Activated naive CD4-positive, alpha-beta T cell treated with anti-CD3 and anti-CD28 coated beads for 36 hours (primary cell): Measurements from ENCODE around the gene NRXN3. TPM values are rescaled to one million over a fixed set of nuclear protein-coding genes. Genes with fewer than 3 reads are reported as not detected.

ENCODE experiments used
- CTCF ChIA-PET: fragments of 350-600 bp; sonication (Branson Sonifier 250); formaldehyde crosslinking; loops from one replicate; lab custom pipeline; 2021; ENCODE audit warnings: antibody characterized with exemption; lab: Charles Lee
- DNase-seq: peaks from one replicate; pipeline ENCODE4 v3.0.0-alpha.2; 2020
- H3K27ac Mint-ChIP-seq: one replicate; pipeline ENCODE4 v1.8.0; 2021; ENCODE audit warnings: mild to moderate bottlenecking, mixed read lengths
- H3K27me3 Mint-ChIP-seq: one replicate; pipeline ENCODE4 v1.8.0; 2021; ENCODE audit warnings: low read depth, mixed read lengths
- H3K36me3 Mint-ChIP-seq: one replicate; pipeline ENCODE4 v1.8.0; 2021; ENCODE audit warnings: low read depth, mixed read lengths
- H3K4me1 Mint-ChIP-seq: one replicate; pipeline ENCODE4 v1.8.0; 2021; ENCODE audit warnings: low read depth, mixed read lengths
- H3K4me3 Mint-ChIP-seq: one replicate; pipeline ENCODE4 v1.8.0; 2021; ENCODE audit warnings: mild to moderate bottlenecking, moderate library complexity, mixed read lengths
- H3K9me3 Mint-ChIP-seq: one replicate; pipeline ENCODE4 v1.8.0; 2021; ENCODE audit warnings: mixed read lengths
- intact Hi-C: fragments of 100-400 bp; cut with micrococcal nuclease; formaldehyde crosslinking; loops from one replicate; pipeline ENCODE4 v1.15.1; 2023
- total RNA-seq, 2 experiments: library from RNA; stranded (reverse); gene quantifications; one replicate each; pipeline ENCODE4 v1.2.3, GENCODE V29; 2021

The NRXN3 gene
- total RNA-seq, 2 experiments from 2014 or later: not detected

DNA sequence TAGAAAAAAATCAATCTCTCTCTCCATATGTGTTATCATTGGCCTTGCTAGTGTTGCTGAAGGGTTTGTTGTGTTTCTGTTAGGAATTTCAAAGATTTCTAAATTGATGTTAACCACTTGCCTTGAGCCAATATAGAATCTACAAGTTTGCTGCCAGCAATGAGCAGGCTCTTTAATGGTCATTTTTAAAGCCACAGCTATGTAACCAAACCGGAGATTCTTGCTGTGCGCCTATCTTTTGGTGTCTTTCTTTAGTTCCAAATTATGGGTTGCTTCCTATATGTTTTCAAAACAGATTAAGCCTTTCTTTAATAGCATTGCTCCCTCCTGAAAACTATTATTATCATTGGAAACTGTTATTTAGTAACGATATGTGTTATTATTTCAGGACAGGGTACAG, 1495.4 kb downstream of the NRXN3 start:
- Mint-ChIP-seq H3K27ac (no peak overlapping the region), H3K9me3 (no peaks in the 10 kb centered on the region), H3K36me3 (no peaks in the 10 kb centered on the region), H3K4me1 (no peaks in the 10 kb centered on the region), H3K27me3 (no peaks in the 10 kb centered on the region), H3K4me3 (no peak overlapping the region)
- no peak for DNase-seq
- intact Hi-C loops: no loop called here
- CTCF ChIA-PET: no interaction called here

DNA sequence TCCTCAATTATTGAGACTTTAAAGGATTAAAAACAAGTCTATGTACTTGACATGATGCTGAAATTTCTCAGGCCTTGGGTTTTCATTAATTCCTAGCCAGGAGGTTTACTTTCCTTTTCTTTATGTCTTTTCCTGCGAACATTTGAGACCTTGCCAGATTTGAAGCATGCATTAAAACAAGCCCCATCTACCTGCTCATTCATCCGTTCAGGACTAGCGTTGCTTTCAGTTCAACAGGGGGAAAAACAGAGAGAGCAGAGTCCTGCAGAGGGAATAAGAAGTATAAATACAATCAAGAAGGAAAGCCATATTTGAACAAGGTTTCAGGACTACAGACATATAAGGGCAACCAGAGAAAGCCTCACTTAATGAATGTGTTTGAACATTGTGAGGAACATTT, 1498.8 kb downstream of the NRXN3 start:
- intact Hi-C loops: no loop called here
- no peaks in the 10 kb centered on the region for H3K27me3 Mint-ChIP-seq
- no peaks in the 10 kb centered on the region for H3K9me3 Mint-ChIP-seq
- CTCF ChIA-PET: no interaction called here
- DNase-seq: no peak
- H3K4me1 Mint-ChIP-seq: no peaks in the 10 kb centered on the region
- no peaks in the 10 kb centered on the region for H3K36me3 Mint-ChIP-seq
- no peak overlapping the region for H3K27ac Mint-ChIP-seq
- no peak overlapping the region for H3K4me3 Mint-ChIP-seq

DNA sequence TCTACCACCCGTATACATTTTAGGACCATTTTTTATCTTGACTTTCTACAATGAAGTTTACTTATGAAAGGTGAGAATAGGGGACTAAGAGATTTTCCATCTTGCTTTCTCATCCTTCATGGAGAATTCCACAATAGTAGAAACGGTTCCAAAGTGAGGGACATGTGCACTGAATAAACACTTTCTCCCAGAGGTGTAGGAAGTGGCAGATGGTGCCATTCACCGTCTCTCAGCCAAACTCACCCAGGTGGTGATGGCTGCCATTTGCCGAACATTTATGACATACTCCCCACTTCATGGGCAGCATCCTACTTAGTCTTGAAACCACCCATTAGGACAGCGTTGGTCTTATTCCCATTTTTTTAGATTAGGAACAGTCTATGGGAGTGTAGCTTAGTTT, 1500.6 kb downstream of the NRXN3 start:
- intact Hi-C loops: no loop called here
- H3K4me1 Mint-ChIP-seq: no peaks in the 10 kb centered on the region
- no peak for DNase-seq
- H3K36me3 Mint-ChIP-seq: no peaks in the 10 kb centered on the region
- no peaks in the 10 kb centered on the region for H3K27me3 Mint-ChIP-seq
- no peaks in the 10 kb centered on the region for H3K9me3 Mint-ChIP-seq
- H3K27ac Mint-ChIP-seq: no peak overlapping the region
- H3K4me3 Mint-ChIP-seq: no peak overlapping the region
- CTCF ChIA-PET: no interaction called here

DNA sequence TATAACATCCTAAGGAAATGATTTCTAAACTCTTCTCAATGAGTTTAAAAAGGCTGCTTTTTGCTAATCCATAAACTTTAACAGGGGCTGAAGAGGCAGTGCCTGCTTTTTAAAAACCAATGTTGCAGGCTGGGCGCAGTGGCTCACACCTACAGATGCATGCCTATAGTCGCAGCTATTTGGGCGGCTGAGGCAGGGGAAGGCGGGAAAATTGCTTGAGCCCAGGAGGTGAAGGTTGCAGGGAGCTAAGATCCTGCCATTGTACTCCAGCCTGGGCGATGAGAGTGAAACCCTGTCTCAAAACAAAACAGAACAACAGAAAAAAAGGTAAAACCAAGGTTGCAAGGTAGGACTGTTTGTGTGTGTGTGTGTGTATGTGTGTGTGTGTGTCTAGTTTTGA, 1509.9 kb downstream of the NRXN3 start:
- Mint-ChIP-seq H3K27me3 (peaks cover 2% of the 10 kb centered on the region), H3K27ac (no peak overlapping the region), H3K9me3 (no peaks in the 10 kb centered on the region), H3K4me3 (no peak overlapping the region), H3K4me1 (no peaks in the 10 kb centered on the region), H3K36me3 (no peaks in the 10 kb centered on the region)
- CTCF ChIA-PET: interaction anchor here (0.6 kb wide), 1 partner anchor 751 kb away, joined by 3 read pairs; no protein-coding TSS in a partner anchor
- intact Hi-C loops: no loop called here
- no peak for DNase-seq

DNA sequence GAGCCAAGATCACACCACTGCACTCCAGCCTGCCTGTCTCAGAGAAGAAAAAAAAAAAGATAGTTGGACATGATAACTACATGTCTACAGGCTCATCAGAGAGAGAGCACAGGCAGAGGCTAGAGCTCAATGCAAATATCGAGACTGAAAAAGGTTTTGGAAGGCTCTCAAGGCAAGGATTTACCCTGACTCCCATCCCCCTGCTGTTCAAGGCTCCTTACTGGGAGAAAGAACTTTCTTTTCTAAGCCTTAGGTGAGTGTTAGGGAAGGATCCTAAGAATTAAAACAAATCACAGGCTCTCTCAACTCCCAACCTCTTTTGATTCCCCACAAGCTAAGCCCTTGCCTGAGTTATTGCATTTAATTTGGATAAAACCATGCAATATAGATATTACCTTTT, 1516.0 kb downstream of the NRXN3 start:
- no peak overlapping the region for H3K4me3 Mint-ChIP-seq
- H3K27me3 Mint-ChIP-seq: peaks cover 2% of the 10 kb centered on the region
- DNase-seq: no peak
- H3K36me3 Mint-ChIP-seq: no peaks in the 10 kb centered on the region
- H3K9me3 Mint-ChIP-seq: peaks cover 1% of the 10 kb centered on the region
- H3K27ac Mint-ChIP-seq: no peak overlapping the region
- CTCF ChIA-PET: no interaction called here
- intact Hi-C loops: no loop called here
- H3K4me1 Mint-ChIP-seq: no peaks in the 10 kb centered on the region

DNA sequence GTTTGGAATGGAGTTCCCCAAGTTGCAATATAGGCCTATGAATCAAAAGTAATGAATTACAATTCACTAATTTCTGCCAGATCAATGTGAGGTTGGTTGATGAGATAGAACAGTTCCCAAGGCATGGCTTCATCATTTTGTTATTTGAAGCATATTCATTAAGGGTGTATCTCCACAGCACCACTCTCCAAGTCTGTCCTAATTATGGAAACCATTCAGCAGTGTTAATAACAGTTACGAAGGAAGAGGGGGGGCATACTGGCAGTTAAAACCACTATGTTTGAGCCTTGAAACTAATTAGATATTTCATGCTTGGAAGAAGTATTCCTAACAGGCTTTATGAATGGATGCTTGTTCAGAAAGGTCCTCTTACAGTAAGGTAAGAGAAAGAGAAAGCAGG, 1520.8 kb downstream of the NRXN3 start:
- no peak overlapping the region for H3K4me3 Mint-ChIP-seq
- intact Hi-C loops: no loop called here
- no peaks in the 10 kb centered on the region for H3K27me3 Mint-ChIP-seq
- no peak overlapping the region for H3K27ac Mint-ChIP-seq
- peaks cover 1% of the 10 kb centered on the region for H3K9me3 Mint-ChIP-seq
- CTCF ChIA-PET: interaction anchor here (0.6 kb wide), 1 partner anchor 38 kb away, joined by 4 read pairs; no protein-coding TSS in a partner anchor
- H3K4me1 Mint-ChIP-seq: no peaks in the 10 kb centered on the region
- no peak for DNase-seq
- H3K36me3 Mint-ChIP-seq: no peaks in the 10 kb centered on the region

DNA sequence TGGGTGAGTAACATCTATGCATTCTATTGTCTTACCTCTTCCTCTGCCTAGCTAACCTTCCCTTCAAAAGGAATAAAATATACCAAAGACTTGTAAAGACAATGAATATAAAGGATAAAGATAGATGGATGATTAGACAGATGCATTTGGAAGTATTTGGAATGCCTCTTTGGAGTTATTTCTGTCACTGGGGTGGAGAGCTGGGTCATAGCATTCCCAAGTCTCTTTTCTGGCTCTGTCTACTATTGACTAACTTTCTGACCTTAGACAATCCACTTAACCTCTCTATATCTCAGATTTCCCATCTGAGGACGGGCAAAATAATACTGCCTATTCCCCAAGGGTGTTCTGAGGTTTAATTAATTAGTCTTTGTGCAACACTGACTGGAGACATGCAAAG, 1523.8 kb downstream of the NRXN3 start:
- Mint-ChIP-seq H3K27me3 (no peaks in the 10 kb centered on the region), H3K4me3 (no peak overlapping the region), H3K36me3 (no peaks in the 10 kb centered on the region), H3K27ac (no peak overlapping the region), H3K4me1 (no peaks in the 10 kb centered on the region), H3K9me3 (peaks cover 1% of the 10 kb centered on the region)
- CTCF ChIA-PET: no interaction called here
- intact Hi-C loops: no loop called here
- DNase-seq: no peak

DNA sequence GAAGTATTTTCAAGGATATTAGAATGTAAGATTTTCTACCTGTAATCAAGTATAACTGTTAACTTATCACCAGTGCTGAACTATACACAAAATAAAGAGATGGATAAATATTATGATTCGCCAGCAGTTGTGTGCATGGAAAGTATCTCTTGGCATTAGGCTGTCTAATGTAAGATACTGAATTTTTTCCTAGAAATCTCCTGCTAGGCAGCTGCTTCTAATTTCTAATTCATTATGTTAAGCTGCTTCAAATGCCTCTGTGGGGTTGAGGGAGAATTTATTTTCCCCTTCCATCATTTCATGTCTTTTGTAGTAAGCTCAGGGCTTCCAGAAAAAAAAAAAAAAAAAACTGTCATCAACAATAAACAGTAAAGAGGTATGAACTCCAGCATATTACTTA, 1525.1 kb downstream of the NRXN3 start:
- Mint-ChIP-seq H3K36me3 (no peaks in the 10 kb centered on the region), H3K27me3 (no peaks in the 10 kb centered on the region), H3K4me3 (no peak overlapping the region), H3K4me1 (no peaks in the 10 kb centered on the region), H3K27ac (no peak overlapping the region), H3K9me3 (no peaks in the 10 kb centered on the region)
- CTCF ChIA-PET: no interaction called here
- DNase-seq: no peak
- intact Hi-C loops: no loop called here

DNA sequence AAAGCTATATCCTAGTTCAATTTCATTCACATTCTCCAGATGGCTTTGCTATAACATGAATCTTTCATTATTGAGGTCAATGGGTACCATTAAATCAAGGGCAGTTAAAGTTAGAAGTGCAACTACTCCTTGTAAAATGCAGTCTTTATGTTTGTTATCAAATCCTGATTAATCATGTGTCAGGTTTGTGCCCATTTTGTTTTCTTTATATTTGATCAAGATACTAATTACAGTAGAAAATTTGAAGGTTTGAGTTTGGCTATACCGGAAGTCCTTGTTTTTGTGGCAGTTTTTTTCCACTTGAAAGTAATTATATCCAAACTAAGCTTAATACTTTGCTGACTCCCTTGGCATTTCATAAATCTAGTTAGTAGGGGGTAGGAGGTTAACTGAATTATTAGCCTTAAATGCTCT, 1528.1 kb downstream of the NRXN3 start:
- no peak for DNase-seq
- Mint-ChIP-seq H3K36me3 (no peaks in the 10 kb centered on the region), H3K9me3 (no peaks in the 10 kb centered on the region), H3K4me1 (no peaks in the 10 kb centered on the region), H3K4me3 (no peak overlapping the region), H3K27me3 (no peaks in the 10 kb centered on the region), H3K27ac (no peak overlapping the region)
- CTCF ChIA-PET: no interaction called here
- intact Hi-C loops: no loop called here

DNA sequence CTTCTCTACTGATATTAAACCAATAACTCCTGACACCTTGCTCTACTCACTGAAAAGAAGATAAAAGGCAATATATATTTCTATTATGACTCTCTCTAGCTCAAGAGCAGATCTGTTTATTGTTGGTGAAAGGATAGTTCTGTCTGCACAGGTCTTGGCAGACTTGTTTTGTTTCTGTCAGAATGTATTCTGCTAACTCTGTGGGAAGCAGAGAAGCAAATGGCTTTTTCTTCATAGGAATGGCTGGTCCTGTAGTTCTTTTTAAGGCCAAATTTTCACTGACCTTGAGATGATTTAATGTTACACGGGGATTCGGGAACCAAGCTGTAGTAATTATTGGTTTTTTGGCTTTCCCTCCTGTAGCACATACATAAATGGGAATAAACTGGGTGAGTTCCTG, 1529.0 kb downstream of the NRXN3 start:
- intact Hi-C loops: no loop called here
- Mint-ChIP-seq H3K4me3 (no peak overlapping the region), H3K4me1 (no peaks in the 10 kb centered on the region)

DNA sequence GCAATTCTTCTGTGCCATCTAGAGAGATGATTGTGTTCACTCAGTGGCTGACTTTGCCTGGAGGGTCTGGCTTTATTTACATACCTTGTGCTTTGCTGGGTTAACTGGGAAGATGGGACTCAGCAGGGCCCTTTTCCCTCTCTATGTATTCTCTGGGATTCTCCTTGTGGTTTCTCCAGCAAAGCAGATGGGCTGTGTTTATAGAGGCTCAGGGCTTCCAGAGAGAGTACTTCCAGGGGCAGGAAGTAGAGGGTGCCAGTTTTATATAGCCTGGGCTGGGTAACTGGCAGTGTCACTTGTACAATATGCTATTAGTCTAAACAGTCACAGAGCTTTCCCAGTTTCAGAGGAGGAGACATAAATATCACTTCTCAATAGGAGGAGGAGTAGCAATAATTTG, 1531.2 kb downstream of the NRXN3 start:
- intact Hi-C loops: no loop called here
- H3K27me3 Mint-ChIP-seq: no peaks in the 10 kb centered on the region
- no peak overlapping the region for H3K4me3 Mint-ChIP-seq
- H3K27ac Mint-ChIP-seq: no peak overlapping the region
- H3K4me1 Mint-ChIP-seq: no peaks in the 10 kb centered on the region
- H3K9me3 Mint-ChIP-seq: no peaks in the 10 kb centered on the region
- DNase-seq: no peak
- no peaks in the 10 kb centered on the region for H3K36me3 Mint-ChIP-seq
- CTCF ChIA-PET: no interaction called here

More for the DNA sequence above, 1529.0 kb downstream of the NRXN3 start:
- no peaks in the 10 kb centered on the region for H3K36me3 Mint-ChIP-seq
- H3K27me3 Mint-ChIP-seq: no peaks in the 10 kb centered on the region
- H3K9me3 Mint-ChIP-seq: no peaks in the 10 kb centered on the region
- DNase-seq: no peak
- no peak overlapping the region for H3K27ac Mint-ChIP-seq
- CTCF ChIA-PET: no interaction called here

DNA sequence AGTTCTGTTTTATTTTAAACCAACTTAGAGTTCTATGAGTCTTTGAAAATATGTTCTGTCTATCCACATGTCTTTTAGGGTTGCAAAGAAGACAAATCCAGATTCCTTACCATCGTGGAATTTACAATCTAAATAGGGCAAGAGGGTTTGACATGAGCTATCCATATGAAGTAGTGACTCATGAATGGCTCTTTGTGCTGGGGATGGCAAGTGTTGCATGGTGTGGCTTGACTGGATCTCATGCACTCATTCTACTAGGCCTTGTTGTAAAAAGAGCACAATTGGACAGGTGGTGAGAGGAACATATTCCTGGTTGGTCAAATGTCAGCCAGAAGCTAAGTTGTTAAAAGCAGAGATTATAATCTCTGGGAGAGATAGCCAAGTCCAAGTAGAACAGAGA, 1532.0 kb downstream of the NRXN3 start:
- Mint-ChIP-seq H3K9me3 (no peaks in the 10 kb centered on the region), H3K27ac (no peak overlapping the region), H3K27me3 (no peaks in the 10 kb centered on the region), H3K4me1 (no peaks in the 10 kb centered on the region), H3K4me3 (no peak overlapping the region), H3K36me3 (no peaks in the 10 kb centered on the region)
- CTCF ChIA-PET: no interaction called here
- DNase-seq: no peak
- intact Hi-C loops: no loop called here

DNA sequence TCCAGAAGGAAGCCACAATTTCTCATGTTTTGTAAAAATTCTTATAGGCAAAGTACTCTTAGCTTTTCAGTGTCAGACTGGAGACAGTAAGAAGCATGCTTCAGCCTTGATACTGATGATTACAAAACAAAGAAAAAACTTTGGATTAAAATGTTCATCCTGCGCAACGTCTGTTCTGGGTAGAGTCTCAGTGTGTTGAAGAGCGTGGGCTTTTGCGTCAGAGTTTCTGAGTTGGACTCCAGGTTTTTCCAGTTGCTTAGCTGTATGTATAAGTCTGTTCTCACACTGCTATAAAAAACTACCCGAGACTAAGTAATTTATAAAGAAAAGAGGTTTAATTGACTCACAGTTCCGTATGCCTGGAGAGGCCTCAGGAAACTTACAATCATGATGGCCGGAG, 1533.0 kb downstream of the NRXN3 start:
- no peak for DNase-seq
- H3K9me3 Mint-ChIP-seq: no peaks in the 10 kb centered on the region
- no peak overlapping the region for H3K27ac Mint-ChIP-seq
- CTCF ChIA-PET: no interaction called here
- no peaks in the 10 kb centered on the region for H3K36me3 Mint-ChIP-seq
- H3K4me1 Mint-ChIP-seq: no peaks in the 10 kb centered on the region
- no peaks in the 10 kb centered on the region for H3K27me3 Mint-ChIP-seq
- intact Hi-C loops: no loop called here
- no peak overlapping the region for H3K4me3 Mint-ChIP-seq
